CD4-positive, alpha-beta T cell treated with Interleukin-4 for 4 hours (primary cell): ENCODE results near the gene RUNX3.

ENCODE experiments used
- DNase-seq: peaks from one replicate; pipeline ENCODE4 v3.0.0-alpha.2; 2020

RUNX3 gene

DNA sequence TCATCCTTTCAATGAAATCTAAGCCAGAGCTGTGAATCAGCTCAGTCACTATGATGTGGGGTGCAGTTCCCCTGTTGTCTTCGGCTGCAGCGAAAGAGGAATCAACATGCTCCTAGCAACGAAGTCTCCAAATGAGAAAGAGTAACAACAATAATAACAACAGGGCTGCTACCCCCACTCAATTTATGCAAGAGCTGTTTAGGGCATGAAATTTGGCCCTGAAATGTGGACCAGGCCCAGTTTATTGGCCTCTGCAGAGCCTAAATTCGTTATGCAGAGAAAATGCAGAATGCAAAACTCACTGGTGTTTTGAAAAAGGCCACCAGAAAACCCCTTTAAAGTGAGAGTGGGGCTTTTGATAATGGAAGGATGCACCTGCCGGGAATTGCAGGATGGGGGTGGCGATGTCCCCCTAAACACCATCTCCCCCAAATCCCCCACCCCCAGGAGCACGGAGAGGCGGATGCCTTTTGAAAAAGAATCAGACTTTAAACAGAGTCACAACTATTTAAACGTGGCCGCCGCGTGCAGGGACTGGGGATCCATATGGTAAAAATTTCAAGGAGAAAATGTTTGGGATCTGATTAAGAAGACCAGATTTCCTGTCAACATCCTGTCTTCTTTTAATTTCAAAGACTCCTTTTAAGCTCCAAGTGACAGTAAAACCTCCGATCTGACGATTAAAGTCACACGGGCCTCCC, 1.9 kb downstream of the RUNX3 start:
- peak; percentile 68 for DNase-seq

DNA sequence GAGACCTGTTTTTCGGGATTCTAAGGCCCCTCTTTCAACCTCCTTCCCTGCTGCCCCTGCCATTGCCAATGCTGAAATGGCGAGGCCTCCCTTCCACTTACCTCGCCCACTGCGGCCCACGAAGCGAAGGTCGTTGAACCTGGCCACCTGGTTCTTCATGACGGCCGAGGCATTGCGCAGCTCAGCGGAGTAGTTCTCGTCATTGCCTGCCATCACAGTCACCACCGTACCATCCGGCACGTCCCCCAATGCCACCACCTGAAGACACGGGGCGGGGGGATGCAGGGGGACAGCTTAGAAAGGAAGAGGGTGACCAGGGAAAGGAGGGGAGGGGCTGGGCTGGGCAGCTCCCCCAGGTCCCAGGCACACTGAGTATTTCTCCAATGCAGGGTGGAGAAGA, 2.6 kb downstream of the RUNX3 start:
- DNase-seq, result no peak

DNA sequence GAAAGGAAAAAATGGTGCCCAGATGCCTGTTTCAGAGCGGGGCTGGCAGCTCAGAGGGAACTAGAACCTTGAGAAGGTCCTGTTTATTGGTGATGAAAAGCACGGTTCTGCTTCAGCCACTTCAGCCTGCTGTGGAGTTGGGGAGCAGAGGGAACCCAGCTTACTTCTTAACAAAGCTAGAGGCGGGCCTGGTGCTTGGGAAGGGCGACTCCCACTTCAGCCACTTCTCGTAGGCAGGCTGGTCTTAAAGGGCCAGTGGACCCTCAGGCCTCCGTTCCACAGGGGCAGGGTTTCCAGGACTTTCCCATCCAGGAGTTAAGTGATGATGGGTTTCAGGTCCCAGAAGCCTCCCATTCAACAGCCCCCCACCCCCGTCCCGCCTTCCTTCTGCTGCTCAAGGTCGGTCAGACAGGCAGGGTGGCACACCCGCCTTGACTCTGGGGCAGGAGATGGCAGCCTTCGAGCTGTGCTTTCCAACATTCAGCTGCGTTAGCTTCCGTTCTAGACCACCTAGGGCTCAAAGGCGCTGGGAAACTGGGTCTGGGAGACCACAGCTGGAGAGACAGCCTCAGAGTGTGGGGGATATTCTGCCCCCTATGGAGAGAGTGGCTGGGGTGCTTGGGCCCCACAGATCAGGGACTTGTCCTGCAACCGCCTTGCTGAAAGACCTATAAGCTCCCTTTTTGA, 3.4 kb downstream of the RUNX3 start:
- no peak for DNase-seq

GRCh38 chr1:24925963-24926362, 4.1 kb downstream of the RUNX3 start:
- DNase-seq, result no peak

DNA sequence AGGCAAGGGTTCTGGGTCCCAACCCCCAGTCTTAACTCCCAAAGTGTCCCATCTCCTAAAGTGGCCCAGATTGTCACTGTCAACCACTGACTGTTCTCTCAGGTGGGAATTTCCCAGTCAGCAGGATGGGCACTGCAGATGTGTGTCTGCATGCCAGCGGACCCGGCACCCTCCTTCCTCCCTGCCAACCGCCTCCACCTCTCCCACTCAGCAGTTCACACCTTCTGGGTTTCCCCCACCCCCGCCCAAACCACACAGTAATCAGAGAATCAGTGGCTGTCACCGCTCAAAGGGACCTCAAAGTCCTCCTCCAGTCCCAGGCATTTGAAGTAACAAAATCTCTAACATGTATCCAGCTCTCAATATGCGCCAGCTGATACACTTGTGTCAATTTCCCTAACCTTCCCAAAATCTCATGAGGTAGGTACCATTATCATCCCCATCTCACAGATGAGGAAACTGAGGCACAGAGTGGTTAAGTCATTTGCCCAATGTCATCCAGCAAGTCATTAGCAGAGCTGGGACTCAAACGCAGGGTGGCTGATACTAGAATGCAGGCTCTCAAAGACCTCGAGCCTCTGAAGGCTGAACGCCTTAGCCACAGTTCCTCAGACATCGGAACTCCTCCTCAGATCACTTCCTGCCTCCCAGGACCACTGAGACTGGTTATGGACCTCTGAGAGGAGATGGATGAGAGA, 4.8 kb downstream of the RUNX3 start:
- DNase-seq, result peak; percentile 91

DNA sequence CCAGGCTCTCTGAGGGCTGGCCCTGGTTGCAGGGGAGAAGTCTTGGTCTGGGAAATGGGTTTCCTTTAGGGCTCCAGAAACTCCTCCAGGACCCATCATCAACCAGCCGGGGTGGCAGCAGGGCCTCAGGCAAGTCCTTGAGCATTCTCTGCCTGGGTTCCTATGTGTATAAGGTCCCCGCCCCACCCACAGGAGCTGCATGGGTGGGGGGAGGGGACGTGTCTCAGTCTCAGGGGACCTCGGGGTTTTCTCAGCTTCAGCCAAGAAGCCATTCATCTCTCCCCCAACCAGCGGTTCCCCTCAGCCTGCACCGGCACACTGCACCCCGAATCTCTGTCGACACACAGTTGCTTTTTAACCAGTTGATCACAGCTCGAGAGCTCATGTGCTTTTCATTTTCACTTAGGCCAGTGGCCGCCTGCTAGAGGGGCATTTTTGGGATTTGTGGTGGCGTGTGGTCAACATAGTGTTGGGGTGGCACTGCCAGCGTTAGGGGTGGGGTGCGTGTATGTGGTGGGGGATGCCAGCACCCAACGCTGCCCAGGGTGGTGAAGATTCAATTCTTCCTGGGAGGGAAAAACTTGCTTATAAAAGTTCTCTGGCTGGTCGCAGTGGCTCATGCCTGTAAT, 6.5 kb downstream of the RUNX3 start:
- DNase-seq, result peak; percentile 55

- peak; percentile 64 for DNase-seq
Observed at GRCh38 chr1:24921938-24922662, 8.0 kb downstream of the RUNX3 start.

DNA sequence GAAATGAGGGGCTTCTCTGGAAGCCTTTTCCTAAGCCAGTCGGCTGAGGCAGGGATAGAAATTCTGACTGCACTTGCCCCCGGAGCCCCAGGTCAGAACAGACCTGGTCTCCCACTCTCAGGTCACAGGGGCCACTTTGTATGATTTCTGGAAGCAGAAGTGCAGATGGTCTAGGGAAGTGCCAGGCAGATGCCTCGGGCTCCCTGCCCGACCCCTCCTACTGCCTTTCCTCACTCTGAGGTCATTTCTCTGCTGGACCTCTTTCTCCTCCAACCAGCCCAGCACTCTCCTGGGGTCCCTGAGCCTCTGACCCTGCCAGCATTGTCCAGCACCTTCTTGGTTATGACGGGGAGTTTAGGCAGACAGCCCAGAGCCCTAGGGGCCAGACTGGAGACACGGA, 8.7 kb downstream of the RUNX3 start:
- no peak for DNase-seq

GRCh38 chr1:24920533-24920925, 9.5 kb downstream of the RUNX3 start:
- DNase-seq, result no peak

DNA sequence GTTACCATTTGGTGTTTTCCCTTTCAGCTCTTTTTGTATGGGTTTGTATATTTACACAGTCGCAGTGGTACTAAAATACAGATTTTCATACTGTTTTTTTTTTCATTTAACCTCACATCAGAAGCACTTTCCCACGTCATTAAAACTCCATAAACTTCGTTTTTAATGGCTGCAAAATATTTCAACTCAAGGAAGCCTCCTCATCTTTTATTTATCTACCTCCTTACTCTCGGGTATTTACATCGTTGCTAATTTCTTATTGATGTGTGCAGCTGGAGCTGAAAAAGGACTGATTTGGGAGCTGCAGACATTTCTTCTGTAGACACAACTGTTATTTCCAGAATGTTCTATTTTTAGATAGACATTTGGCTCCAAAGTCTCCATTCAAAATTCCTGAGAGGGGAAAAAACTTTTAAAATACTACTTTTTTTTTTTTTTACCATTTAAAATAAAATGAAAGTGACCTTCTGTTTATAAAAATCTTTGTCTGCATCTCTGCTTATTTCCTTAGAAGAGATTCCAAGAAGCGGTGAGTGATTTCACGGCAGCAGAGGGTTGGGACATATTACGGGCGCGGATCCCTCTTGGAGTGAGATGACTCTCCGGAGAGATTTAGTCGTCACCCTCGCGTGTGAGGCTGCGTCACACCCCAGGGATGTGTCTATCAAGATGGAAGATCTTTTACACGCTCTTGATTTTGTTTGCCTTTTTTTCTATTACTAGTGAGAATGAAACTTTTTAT, 10.1 kb downstream of the RUNX3 start:
- peak; percentile 36 for DNase-seq

DNA sequence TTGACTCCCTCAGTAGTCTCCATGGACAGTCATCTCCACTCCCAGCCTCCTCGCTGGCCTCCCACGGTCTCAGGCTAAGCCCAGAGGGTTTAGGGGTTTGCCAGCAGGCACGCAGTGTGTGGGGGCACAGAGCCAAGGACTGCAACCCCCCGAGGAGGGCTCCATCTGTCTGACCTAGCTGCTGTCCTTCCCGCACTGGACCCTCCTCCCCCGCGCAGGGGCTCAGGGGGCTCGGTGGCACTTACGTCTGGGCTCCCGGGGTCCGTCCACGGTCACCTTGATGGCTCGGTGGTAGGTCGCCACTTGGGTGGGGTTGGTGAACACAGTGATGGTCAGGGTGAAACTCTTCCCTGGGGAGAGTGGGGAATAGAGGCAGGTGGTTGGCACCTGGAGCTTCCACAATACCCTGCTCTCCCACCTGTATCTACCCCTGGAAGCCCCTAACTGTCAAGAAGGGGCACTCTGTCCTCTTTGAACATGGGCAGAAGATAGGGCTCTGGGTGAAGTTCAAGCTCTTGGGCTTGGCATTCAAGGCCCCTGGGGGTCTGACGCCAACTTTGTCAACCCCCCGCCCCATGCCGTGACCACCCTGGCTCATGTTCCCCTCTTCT, 11.0 kb downstream of the RUNX3 start:
- DNase-seq, result no peak

GRCh38 chr1:24918370-24918769, 11.7 kb downstream of the RUNX3 start:
- DNase-seq, result no peak

DNA sequence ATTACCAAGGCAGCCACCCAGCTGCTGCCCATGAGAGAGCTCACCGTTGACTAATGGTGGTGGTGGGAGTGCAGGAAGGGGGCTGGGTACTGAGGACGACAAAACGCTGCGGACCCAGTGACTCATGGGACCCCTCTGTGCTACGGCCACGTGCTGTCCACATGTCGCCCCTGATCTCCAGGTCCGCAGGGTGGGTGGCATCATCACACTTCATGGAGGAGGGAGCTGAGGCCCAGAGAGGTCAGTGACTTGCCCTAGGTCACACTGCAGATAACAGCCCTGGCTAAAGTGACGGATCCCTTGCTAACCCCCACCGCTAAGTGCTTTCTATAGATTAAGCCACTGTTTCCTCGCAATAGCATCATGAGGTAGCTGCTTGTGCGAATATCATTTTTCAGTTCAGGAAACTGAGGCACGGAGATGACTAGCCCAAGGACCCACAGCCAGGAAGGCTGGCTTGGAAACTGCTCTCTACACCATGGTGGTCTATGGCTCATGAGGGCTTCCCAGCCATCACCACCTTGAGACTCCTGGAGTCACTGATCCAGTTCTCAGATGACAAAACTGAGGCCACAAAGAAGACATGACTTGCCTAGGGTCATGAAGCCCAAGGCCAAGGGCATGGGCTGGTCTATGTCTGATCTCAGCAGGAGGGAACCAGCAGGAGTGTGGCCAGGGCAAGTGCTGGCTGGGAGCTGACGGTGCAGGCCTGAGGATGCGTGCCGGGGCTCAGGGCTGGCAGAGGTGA, 12.6 kb downstream of the RUNX3 start:
- DNase-seq, result no peak

DNA sequence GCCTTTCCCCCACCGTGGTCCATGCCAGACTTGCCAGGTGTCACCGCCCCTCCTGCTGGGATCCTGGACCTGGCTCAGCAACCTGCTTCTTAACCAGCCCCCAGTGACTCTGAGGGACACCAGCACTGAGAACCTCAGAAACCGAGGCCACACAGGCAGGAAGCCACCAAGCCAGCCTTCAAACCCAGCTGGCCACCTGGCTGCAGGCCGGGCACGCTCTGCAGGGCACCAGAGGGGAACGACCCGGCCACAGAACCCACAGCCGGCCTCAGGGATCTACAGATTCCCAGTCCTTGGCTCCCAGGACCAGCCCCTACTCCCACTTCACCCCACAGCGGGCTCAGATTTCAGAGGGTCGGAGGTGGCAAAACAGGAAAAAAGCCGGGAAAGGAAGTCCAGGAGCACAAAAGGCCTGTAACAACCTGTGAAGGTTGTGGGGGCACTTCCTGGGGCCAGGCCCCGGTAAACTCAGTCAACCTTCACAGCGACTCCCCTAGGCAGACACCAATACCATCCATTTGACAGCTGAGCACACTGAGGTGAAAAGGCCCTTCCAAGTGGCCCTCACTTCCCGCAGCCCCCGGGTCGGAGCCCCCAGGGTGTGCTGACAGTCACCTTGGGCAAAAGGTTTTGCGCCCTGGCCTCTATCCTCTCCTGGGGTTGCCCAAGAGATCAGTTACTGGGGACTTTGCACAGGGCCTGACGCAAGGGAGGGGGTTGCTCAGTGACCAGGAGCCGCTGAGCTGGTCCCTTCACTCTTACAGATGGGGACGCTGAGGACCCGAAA, 14.1 kb downstream of the RUNX3 start:
- DNase-seq, result no peak

DNA sequence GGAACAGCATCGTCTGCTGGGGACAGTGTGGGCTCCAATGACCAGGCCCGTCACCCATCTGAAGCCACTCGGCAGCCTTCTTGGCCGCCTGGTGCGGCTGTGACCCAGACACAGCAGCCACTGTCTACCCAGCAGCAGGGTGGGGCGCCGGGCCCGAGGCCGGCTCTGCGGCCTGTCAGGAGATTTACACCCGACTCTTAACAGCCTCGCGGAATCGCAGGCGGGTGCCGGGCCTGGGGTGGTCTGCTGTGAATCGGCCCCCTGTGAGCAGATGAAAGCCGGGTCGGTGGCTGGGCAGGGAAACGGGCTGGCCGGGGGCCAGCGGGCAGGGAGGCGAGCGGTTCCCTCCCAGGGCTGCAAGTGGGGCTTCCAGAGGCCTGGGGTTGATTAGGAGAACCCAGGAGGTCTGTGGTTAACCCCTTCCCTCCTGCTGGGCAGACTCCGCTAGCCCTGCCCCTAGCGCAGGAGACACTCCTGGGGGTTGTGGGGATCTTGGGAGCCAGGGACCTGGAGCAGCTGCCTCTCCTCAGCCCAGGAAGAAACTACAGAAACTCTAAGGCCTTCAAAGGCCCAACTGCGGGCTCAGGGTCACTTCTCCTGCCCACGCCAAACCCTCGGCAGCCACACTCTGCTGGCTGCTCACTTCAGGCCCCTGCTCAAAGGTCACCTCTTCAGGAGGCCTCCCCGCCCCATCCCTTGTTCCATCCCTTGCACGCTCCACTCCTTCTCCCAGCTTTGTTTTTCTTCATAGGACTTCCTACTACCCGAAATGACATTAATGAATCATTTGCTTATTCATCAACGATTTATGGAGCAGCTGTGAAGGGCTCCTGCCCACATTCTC, 15.6 kb downstream of the RUNX3 start:
- DNase-seq, result no peak

- DNase-seq, result no peak
Observed at GRCh38 chr1:24913616-24914225, 16.4 kb downstream of the RUNX3 start.

DNA sequence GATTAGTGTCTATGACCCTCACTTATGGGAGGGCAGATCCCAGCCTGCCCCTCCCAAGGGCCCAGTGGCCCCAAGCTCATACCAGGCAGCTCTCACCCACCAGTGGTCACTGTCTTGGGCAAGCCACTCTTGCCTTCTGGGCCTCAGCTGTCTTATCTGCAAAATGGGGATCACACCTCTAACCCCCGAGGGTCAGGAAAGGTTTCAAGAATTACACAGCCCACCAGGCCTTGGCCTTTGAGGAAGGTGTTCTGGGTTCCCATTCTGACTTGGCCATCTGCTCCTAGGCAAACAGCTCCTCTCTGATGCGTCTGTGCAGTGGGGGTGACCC, 16.8 kb downstream of the RUNX3 start:
- DNase-seq, result no peak

DNA sequence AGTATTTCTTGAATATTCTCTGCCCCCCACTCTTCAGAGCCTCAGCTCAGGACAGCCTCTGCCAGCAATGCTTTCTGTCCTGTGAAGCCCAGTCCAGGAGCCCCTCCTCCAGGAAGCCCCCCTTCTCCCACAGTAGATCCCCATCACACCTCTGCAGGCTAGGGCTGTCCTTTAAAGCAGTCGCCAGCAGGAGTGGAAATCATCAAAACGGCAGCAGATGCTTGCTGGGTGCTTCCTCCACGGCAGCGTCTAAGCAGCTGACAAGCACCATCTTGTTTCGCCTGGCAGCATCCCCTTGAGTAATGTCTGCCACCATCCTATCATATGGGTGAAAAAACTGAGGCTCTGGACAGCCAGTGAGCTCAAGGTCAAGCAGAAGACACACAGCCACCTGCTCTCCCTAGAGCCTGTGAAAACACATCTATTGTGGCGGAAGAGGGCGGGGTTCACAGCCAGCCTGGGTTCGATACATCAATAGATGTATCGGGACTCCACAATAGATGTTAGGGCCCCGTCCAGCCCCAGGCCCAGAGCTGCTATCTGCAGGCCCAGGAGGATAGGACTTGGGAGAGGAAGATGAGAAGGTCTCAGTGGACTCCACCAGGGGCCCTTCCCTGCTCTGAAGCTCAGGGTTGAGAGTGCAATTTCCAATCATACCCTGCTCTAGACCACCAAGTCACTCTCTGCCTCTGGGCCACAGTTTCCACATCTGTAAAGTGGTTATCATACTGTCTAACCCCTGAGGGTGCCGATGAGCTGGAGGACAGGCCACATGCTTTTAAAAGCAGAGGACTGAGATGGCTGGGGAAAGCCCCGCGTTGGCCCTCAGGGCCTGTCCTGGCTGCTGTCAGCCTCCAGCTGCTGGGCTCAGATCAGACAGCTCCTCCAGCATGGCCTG, 17.5 kb downstream of the RUNX3 start:
- DNase-seq, result peak; percentile 48
